Naive thymus-derived CD8-positive, alpha-beta T cell (primary cell): ENCODE data around the gene CABCOCO1. TPM values are rescaled to one million over a fixed set of nuclear protein-coding genes. Genes with fewer than 3 reads are reported as not detected.
A peak's percentile ranks its signal among the peaks of the same experiment; 100 is the strongest.

ENCODE experiments used
- ATAC-seq, 2 donors: fragments of 150-1000 bp; cut with Tn5 transposase in 1 of 2; sonication (Bioruptor Pico), chemical (Tn5 transposase) in 1 of 2; 1 replicate in 1 of 2; 2 replicates in 1 of 2; pipeline ENCODE4 v1.10.0; 2021; ENCODE audit warnings: mild to moderate bottlenecking in 2 of 2, moderate library complexity in 2 of 2
- POLR2A ChIA-PET: fragments of 350-600 bp; sonication (Branson Sonifier 250); formaldehyde crosslinking; loops from one replicate; lab custom pipeline; 2021; ENCODE audit warnings: antibody characterized with exemption; lab: Charles Lee
- DNase-seq, 10 donors: peaks; one replicate each; pipeline versions ENCODE4 v3.0.0 to v3.0.0-alpha.2; 2020 to 2022
- H3K27ac Mint-ChIP-seq, 10 donors: one replicate each; pipeline ENCODE4 v1.8.0; 2020 to 2022; ENCODE audit warnings: mild to moderate bottlenecking in 10 of 10, mixed read lengths in 10 of 10, moderate library complexity in 4 of 10, inconsistent platforms in 1 of 10
- H3K27me3 Mint-ChIP-seq, 5 donors: one replicate each; pipeline ENCODE4 v1.8.0; 2021 to 2022; ENCODE audit warnings: mixed read lengths in 5 of 5
- H3K36me3 Mint-ChIP-seq, 3 donors: one replicate each; pipeline ENCODE4 v1.8.0; 2020 to 2022; ENCODE audit warnings: mixed read lengths in 3 of 3, mild to moderate bottlenecking in 2 of 3, inconsistent platforms in 1 of 3
- H3K4me1 Mint-ChIP-seq, 4 donors: one replicate each; pipeline ENCODE4 v1.8.0; 2021 to 2022; ENCODE audit warnings: mixed read lengths in 4 of 4
- H3K4me3 Mint-ChIP-seq, 10 donors: one replicate each; pipeline ENCODE4 v1.8.0; 2020 to 2022; ENCODE audit warnings: mild to moderate bottlenecking in 10 of 10, mixed read lengths in 10 of 10, moderate library complexity in 6 of 10, inconsistent platforms in 1 of 10
- H3K9me3 Mint-ChIP-seq, 9 donors: one replicate each; pipeline ENCODE4 v1.8.0; 2020 to 2022; ENCODE audit warnings: mixed read lengths in 9 of 9, mild to moderate bottlenecking in 3 of 9, inconsistent platforms in 1 of 9, moderate library complexity in 1 of 9
- polyA plus RNA-seq, 3 donors: library from polyadenylated mRNA; unstranded; fragments of 300-500 nt; fragmentation: Illumina TruSeq; gene quantifications; one replicate each; pipeline ENCODE4 v1.2.3, GENCODE V29; 2021
- total RNA-seq, 8 experiments: library from RNA in 2 of 8; stranded (reverse) in 2 of 8; gene quantifications; one replicate each; pipeline ENCODE4 v1.2.3 and lab custom pipeline; 2021 to 2026

Gene CABCOCO1
- total and polyA plus RNA-seq, 5 experiments from 2014 or later: not detected

DNA sequence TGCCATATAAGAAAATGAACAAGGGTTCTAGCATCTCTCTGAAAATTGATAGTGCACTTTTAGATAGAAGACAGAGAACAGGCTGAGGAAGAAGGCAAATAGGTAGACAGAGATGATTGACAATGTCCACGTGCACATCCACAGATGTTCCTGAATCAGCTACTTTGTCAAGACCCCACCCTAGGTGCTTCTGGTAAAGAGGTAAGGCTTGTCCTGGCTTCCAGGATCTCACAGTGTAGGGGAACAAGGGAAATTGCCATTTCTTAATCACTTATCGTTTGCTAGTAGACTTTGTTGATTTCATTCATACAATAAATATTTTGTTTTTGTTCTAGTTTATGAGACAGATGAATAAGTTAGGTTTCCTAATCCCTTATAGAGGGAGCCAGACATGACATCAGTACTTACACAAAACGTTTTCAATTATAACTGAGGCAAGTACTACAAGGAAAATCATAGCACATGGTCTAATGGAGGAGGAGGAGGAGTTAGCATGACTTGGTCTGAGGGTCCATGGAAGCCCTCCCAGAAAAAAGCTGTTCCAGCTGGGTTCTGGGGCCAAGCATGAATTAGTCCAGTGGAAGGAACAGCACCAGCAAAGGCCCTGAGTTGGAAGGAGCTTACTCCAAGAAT is 122.9 kb downstream of the CABCOCO1 start:
- Mint-ChIP-seq H3K9me3 (no peaks in the 10 kb centered on the region), H3K4me1 (no peaks in the 10 kb centered on the region), H3K36me3 (no peaks in the 10 kb centered on the region), H3K27ac (no peak overlapping the region), H3K27me3 (peaks cover 0 to 7% (median 0%) of the 10 kb centered on the region in 5 donors), H3K4me3 (no peak overlapping the region)
- POLR2A ChIA-PET: no interaction called here
- DNase-seq (no peak), ATAC-seq (no peak)

- Mint-ChIP-seq H3K4me1 (no peaks in the 10 kb centered on the region), H3K36me3 (no peaks in the 10 kb centered on the region), H3K4me3 (no peak overlapping the region), H3K27ac (no peak overlapping the region), H3K9me3 (no peaks in the 10 kb centered on the region), H3K27me3 (peaks cover 0 to 6% (median 0%) of the 10 kb centered on the region in 5 donors)
- ATAC-seq: no peak
- POLR2A ChIA-PET: no interaction called here
- DNase-seq: no peak
Observed at GRCh38 chr10:61786728-61787127, 124.0 kb downstream of the CABCOCO1 start.

DNA sequence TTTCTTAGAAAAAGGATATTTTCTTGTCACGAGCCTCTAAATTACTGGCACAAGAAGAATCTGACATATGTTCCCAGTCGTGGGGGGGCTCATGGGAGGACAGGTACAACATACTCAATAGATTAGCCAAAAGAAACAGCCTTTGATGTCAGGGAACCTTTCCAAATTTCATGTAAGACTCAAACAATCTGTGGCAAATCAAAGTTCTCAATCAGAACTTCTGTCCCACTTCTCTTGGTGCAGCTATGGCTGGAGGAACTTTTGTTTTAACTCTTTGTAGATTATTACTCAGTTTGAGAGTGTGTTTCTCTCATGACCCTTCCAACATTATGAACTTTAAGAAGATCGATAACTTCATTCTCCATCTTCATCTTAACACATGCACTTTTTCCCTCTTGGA is 124.4 kb downstream of the CABCOCO1 start:
- DNase-seq: no peak
- no peak overlapping the region for H3K27ac Mint-ChIP-seq
- no peak overlapping the region for H3K4me3 Mint-ChIP-seq

GRCh38 chr10:61789031-61789430 is 126.3 kb downstream of the CABCOCO1 start:
- no peak overlapping the region for H3K4me3 Mint-ChIP-seq
- no peak overlapping the region for H3K27ac Mint-ChIP-seq
- POLR2A ChIA-PET: no interaction called here
- H3K36me3 Mint-ChIP-seq: no peaks in the 10 kb centered on the region
- no peaks in the 10 kb centered on the region for H3K9me3 Mint-ChIP-seq
- DNase-seq (no peak), ATAC-seq (no peak)
- H3K27me3 Mint-ChIP-seq: peaks cover 0 to under 1% (median 0%) of the 10 kb centered on the region in 5 donors
- no peaks in the 10 kb centered on the region for H3K4me1 Mint-ChIP-seq

More for the DNA sequence above, 124.4 kb downstream of the CABCOCO1 start:
- peaks cover 0 to 2% (median 0%) of the 10 kb centered on the region in 5 donors for H3K27me3 Mint-ChIP-seq
- POLR2A ChIA-PET: no interaction called here
- no peak for ATAC-seq
- H3K4me1 Mint-ChIP-seq: no peaks in the 10 kb centered on the region
- no peaks in the 10 kb centered on the region for H3K9me3 Mint-ChIP-seq
- no peaks in the 10 kb centered on the region for H3K36me3 Mint-ChIP-seq

DNA sequence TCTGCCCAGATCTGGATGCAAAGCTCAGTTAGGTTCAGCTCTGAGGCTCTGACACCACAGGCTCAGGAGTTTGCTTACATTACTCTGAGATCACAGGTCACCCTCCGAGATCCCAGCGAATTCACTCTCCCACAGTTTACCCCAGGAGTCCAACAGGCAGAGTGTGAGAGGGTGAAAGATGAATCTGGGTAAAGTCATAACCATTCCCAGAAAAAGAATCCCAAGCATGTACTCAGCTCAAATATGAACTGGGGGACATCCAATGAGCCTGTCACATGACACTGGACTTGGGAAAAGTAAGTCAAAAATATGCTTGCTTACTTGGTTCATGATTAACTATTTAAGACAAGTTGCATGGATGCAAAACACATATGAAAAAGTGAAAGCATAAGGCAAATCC is 128.5 kb downstream of the CABCOCO1 start:
- H3K9me3 Mint-ChIP-seq: no peaks in the 10 kb centered on the region
- no peak overlapping the region for H3K27ac Mint-ChIP-seq
- DNase-seq (no peak), ATAC-seq (no peak)
- H3K36me3 Mint-ChIP-seq: no peaks in the 10 kb centered on the region
- peaks cover 0 to 6% (median 0%) of the 10 kb centered on the region in 5 donors for H3K27me3 Mint-ChIP-seq
- H3K4me3 Mint-ChIP-seq: no peak overlapping the region
- no peaks in the 10 kb centered on the region for H3K4me1 Mint-ChIP-seq
- POLR2A ChIA-PET: no interaction called here

DNA sequence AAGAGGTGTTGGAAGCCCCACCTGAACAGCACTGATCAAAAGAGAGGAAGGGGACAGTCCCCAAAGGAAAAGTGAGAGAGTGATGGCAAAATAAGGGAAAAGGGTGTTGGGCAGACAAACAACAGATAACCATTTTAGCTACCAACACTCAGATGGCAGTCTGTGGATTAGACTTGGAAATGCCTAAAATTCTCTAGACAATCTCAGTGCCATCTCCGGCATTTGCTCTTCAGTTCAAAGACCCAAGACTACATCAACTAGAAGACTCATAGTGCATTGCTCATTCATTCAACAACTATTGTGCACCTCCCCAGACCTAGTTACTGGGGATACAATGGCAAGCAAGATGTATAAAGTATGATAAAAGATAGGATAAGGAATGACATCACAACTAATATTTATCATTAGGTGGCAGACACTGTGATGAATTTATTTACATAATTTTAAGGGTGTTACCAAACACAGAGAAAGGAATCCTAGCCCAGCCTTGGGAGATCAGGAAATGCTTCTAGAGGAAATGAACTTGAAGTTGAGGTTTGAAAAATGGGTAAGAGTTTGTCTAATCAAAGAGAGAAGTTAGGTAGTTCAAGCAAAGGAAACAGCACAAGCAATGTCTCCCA is 129.5 kb downstream of the CABCOCO1 start:
- ATAC-seq: no peak
- no peaks in the 10 kb centered on the region for H3K4me1 Mint-ChIP-seq
- DNase-seq: no peak
- H3K36me3 Mint-ChIP-seq: no peaks in the 10 kb centered on the region
- H3K4me3 Mint-ChIP-seq: no peak overlapping the region
- H3K9me3 Mint-ChIP-seq: no peaks in the 10 kb centered on the region
- POLR2A ChIA-PET: no interaction called here
- H3K27ac Mint-ChIP-seq: no peak overlapping the region
- peaks cover 0 to 10% (median 0%) of the 10 kb centered on the region in 5 donors for H3K27me3 Mint-ChIP-seq

DNA sequence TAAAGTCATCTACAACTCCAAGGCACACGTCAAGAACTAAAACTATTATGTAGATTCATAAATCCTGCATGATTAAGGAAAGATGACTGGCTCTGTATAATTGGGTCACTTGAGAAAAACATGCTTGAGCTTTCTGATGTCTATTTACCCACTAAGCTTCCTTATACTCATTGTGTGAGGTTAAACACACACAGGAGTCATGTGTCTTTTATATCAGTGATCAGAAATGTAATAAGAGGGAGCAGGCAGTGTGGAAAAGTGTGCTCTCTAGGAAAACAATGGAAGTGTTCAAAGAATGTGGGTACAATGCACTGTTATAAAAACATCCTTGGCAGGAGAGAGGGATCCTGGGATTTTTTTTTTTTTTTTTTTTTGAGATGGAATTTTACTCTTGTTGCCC is 130.2 kb downstream of the CABCOCO1 start:
- Mint-ChIP-seq H3K4me1 (peaks cover 0 to 3% (median 0%) of the 10 kb centered on the region in 4 donors), H3K36me3 (no peaks in the 10 kb centered on the region), H3K27ac (no peak overlapping the region), H3K27me3 (peaks cover 0 to 10% (median 0%) of the 10 kb centered on the region in 5 donors), H3K9me3 (no peaks in the 10 kb centered on the region), H3K4me3 (no peak overlapping the region)
- DNase-seq (no peak), ATAC-seq (no peak)
- POLR2A ChIA-PET: no interaction called here

GRCh38 chr10:61793760-61794703 is 131.3 kb downstream of the CABCOCO1 start:
- DNase-seq (no peak), ATAC-seq (no peak)
- POLR2A ChIA-PET: no interaction called here
- Mint-ChIP-seq H3K9me3 (no peaks in the 10 kb centered on the region), H3K27me3 (peaks cover 0 to 17% (median 0%) of the 10 kb centered on the region in 5 donors), H3K4me1 (peaks cover 0 to 3% (median 0%) of the 10 kb centered on the region in 4 donors), H3K27ac (no peak overlapping the region), H3K36me3 (no peaks in the 10 kb centered on the region), H3K4me3 (no peak overlapping the region)

- POLR2A ChIA-PET: no interaction called here
- Mint-ChIP-seq H3K36me3 (no peaks in the 10 kb centered on the region), H3K4me3 (no peak overlapping the region), H3K27ac (peak overlapping the region in 1 of 10 donors; percentile 2), H3K4me1 (peaks cover 0 to 3% (median 0%) of the 10 kb centered on the region in 4 donors), H3K9me3 (no peaks in the 10 kb centered on the region), H3K27me3 (peaks cover 0 to 17% (median 0%) of the 10 kb centered on the region in 5 donors)
- no peak for ATAC-seq
- no peak for DNase-seq
Observed at GRCh38 chr10:61795147-61795546, 132.4 kb downstream of the CABCOCO1 start.

- H3K27me3 Mint-ChIP-seq: peaks cover 0 to 17% (median 0%) of the 10 kb centered on the region in 5 donors
- H3K4me1 Mint-ChIP-seq: peaks cover 0 to 3% (median 0%) of the 10 kb centered on the region in 4 donors
- H3K36me3 Mint-ChIP-seq: no peaks in the 10 kb centered on the region
- peak overlapping the region in 1 of 10 donors; percentile 4 for H3K27ac Mint-ChIP-seq
- POLR2A ChIA-PET: no interaction called here
- no peaks in the 10 kb centered on the region for H3K9me3 Mint-ChIP-seq
- no peak overlapping the region for H3K4me3 Mint-ChIP-seq
- DNase-seq (no peak), ATAC-seq (no peak)
Observed at GRCh38 chr10:61795551-61795950, 132.8 kb downstream of the CABCOCO1 start.

DNA sequence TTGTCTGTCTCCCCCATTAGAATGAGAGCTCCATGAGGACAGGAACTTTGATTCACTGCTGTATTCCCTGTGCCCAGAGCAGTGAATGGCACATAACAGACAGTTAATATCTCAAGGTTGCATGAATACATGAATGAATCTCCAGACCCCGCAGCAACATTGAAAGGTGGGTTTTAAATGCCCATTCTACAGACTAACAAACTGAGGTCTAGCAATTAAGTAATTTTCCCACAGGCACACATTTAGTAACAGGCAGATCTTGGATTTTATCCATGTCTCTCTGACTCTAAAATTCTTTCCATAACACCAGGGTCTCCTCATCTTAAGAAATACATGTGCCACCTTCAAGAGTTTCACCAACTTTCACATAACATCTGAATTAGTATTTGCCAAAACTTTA is 134.1 kb downstream of the CABCOCO1 start:
- DNase-seq: no peak
- POLR2A ChIA-PET: no interaction called here
- Mint-ChIP-seq H3K9me3 (no peaks in the 10 kb centered on the region), H3K27me3 (peaks cover 0 to 17% (median 0%) of the 10 kb centered on the region in 5 donors), H3K4me3 (no peak overlapping the region), H3K36me3 (no peaks in the 10 kb centered on the region), H3K4me1 (peaks cover 0 to 3% (median 0%) of the 10 kb centered on the region in 4 donors), H3K27ac (no peak overlapping the region)
- ATAC-seq: no peak

- ATAC-seq (no peak), DNase-seq (no peak)
- peaks cover 0 to 3% (median 0%) of the 10 kb centered on the region in 4 donors for H3K4me1 Mint-ChIP-seq
Observed at GRCh38 chr10:61797304-61798153, 134.8 kb downstream of the CABCOCO1 start.

More at GRCh38 chr10:61797304-61798153, 134.8 kb downstream of the CABCOCO1 start:
- Mint-ChIP-seq H3K27ac (peak overlapping the region in 1 of 10 donors; percentile 24), H3K4me3 (no peak overlapping the region), H3K36me3 (no peaks in the 10 kb centered on the region), H3K27me3 (peaks cover 0 to 17% (median 0%) of the 10 kb centered on the region in 5 donors), H3K9me3 (no peaks in the 10 kb centered on the region)
- POLR2A ChIA-PET: no interaction called here
